GM12864 (cell line): ENCODE data around the gene CCDC149.

Experiments used
- DNase-seq: peaks from one replicate; pipeline ENCODE4 v3.0.0-alpha.2; 2011; ENCODE audit warnings: low read depth
- H3K4me3 ChIP-seq: 2 replicates; pipeline ENCODE4 v1.5.1; 2011; ENCODE audit warnings: mild to moderate bottlenecking, low read depth, low read length, control low read depth
- CTCF ChIP-seq: IDR thresholded peaks from 2 replicates; pipeline ENCODE4 v1.5.1; 2011; ENCODE audit warnings: low read depth, mild to moderate bottlenecking, moderate library complexity, low read length, control low read depth, inconsistent platforms; ENCODE audit errors: missing control alignments

Gene CCDC149

GRCh38 chr4:24876431-24876830 lies 36.4 kb downstream of the CCDC149 start:
- TF ChIP-seq CTCF = no peak
- DNase-seq = no peak
- no peak overlapping the region for H3K4me3 ChIP-seq

- no peak overlapping the region for H3K4me3 ChIP-seq
- no peak for TF ChIP-seq CTCF
- no peak for DNase-seq
Measured at GRCh38 chr4:24872720-24873119, 40.1 kb downstream of the CCDC149 start.

- DNase-seq = no peak
- no peak for TF ChIP-seq CTCF
- no peak overlapping the region for H3K4me3 ChIP-seq
Measured at GRCh38 chr4:24871210-24871609, 41.6 kb downstream of the CCDC149 start.

- no peak overlapping the region for H3K4me3 ChIP-seq
- TF ChIP-seq CTCF = no peak
- no peak for DNase-seq
Measured at GRCh38 chr4:24867766-24868296, 45.0 kb downstream of the CCDC149 start.

GRCh38 chr4:24867251-24867650 lies 45.6 kb downstream of the CCDC149 start:
- no peak overlapping the region for H3K4me3 ChIP-seq
- no peak for TF ChIP-seq CTCF
- DNase-seq = no peak

GRCh38 chr4:24865401-24865800 lies 47.4 kb downstream of the CCDC149 start:
- TF ChIP-seq CTCF = no peak
- no peak for DNase-seq
- no peak overlapping the region for H3K4me3 ChIP-seq

GRCh38 chr4:24863799-24864198 lies 49.0 kb downstream of the CCDC149 start:
- no peak overlapping the region for H3K4me3 ChIP-seq
- no peak for DNase-seq
- TF ChIP-seq CTCF = no peak
